GM19193 (cell line): ENCODE measurements around the gene CEP135.

Experiments used
- POLR2A ChIP-seq: IDR thresholded peaks from 4 replicates; pipeline ENCODE4 v1.6.1; 2011; ENCODE audit not compliant: insufficient read depth, insufficient read length; ENCODE audit errors: extremely low read depth

Gene CEP135

DNA sequence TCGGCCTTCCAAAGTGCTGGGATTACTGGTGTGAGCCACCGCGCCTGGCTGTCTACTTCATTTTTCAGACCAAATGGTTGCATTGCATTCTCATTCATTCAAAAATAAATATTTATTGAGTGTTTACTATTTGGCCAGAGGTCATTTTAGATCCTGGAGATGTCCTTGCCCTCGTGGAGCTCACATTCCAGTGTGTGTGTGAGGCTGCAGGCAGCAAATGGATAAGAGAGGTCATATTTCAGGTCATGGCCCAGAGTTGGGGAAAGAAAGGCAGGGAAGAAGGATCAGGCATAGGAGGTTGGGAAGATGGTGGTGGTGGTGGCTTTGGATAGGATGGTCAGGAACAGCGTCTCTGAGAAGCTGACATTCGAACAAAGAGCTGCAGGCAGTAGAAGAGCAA lies 119.1 kb downstream of the CEP135 start:
- no peak for TF ChIP-seq POLR2A

DNA sequence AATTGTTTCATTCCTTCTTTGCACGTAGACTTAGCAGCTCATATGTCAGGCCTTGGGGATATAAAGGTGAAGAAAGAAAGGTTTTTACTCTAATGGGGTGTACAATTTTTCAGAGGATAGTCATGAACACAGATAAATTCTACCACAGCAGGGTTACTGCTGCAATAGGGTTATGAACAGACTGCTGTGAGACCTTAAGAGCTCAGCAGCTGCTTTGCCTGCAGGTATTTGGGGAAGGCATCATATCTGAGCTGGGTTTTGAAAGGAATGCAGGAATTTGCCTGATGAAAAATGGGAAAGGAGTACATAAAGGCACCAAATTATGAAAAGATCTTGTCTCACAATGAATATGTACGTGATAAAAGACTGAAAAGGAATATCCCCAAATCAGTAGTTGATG lies 128.9 kb downstream of the CEP135 start:
- TF ChIP-seq POLR2A = no peak

GRCh38 chr4:56078866-56079265 lies 130.1 kb downstream of the CEP135 start:
- no peak for TF ChIP-seq POLR2A

DNA sequence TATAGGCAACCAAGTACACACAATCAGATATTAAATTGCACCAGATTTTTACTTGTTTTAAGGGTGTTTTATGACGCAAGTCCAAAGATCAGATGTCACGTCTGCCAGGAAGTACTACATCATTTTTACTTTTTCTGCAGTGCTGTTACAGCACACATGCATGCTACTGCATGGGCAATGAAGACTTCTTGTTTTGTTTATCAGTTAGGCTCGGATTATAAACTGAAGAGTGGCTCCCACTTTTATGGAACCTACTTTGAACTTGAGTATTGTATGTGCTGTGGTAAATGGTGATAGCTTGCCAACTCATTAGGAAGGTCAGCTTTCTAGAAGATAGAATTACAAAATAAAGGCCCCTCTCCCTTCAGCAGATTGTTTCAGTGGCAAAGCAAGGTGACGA lies 131.6 kb downstream of the CEP135 start:
- TF ChIP-seq POLR2A = no peak

DNA sequence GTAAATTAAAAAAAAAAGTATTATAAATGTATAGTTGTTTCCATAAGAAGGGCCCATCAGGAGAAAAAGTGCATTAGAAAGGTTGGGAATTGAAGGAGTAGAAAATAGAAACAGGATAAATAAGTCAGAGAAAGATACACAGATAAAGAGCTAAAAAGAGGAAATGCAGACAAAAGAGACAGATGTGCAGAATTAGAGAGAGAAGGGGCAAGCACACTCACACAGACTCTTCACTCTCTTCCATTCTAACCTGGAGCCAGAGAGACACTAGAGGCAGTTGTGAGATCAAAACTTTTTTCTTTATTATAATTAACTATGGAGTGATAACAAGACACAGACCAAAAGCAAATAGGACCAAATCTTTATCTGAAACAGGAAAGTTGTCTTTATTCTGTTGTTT lies 134.1 kb downstream of the CEP135 start:
- TF ChIP-seq POLR2A = no peak
